H1 (cell line): ENCODE results near the gene MFRP. TPM values are rescaled to one million over a fixed set of nuclear protein-coding genes. Genes with fewer than 3 reads are reported as not detected.
A peak's percentile ranks its signal among the peaks of the same experiment; 100 is the strongest.

Source experiments
- TAF1 ChIP-seq: IDR thresholded peaks from 2 replicates; pipeline ENCODE4 v1.6.1; 2011; ENCODE audit warnings: mild to moderate bottlenecking, low read depth, low read length
- polyA plus RNA-seq, 7 experiments: library from polyadenylated mRNA; depleted of rRNA in 3 of 7; stranded (reverse) in 5 of 7; unstranded in 2 of 7; fragments of >200 nt in 5 of 7; fragments of 200-250 nt in 2 of 7; gene quantifications; 1 replicate in 5 of 7; 2 replicates in 1 of 7; 4 replicates in 1 of 7; pipeline versions ENCODE4 v1.2.1 to v1.2.3, GENCODE V29; 2011 to 2013; ENCODE audit warnings: missing spikeins in 2 of 7, mixed read lengths in 2 of 7
- total RNA-seq: library from RNA; stranded (reverse); fragmentation: NEBNext Ultra II Directional; extraction: Animal tissue kit (Norgen Biotek cat#: 25700); gene quantifications from 2 replicates; pipeline ENCODE4 v1.2.1, GENCODE V29; 2021
- TF ChIP-seq, protein P1 (sequence below), 3 experiments: IDR thresholded peaks; 1 replicate in 2 of 3; 2 replicates in 1 of 3; pipeline versions ENCODE4 v1.5.1 to v1.6.1; 2011; ENCODE audit warnings: low read length in 3 of 3, mild to moderate bottlenecking in 3 of 3, inconsistent platforms in 2 of 3, low read depth in 1 of 3, moderate library complexity in 1 of 3; ENCODE audit not compliant: insufficient read depth in 1 of 3; ENCODE audit errors: control extremely low read depth in 1 of 3

The MFRP gene
- total and polyA plus RNA-seq, 2 of the 8 experiments (the other 6 are each of a cell fraction or from before 2014, with no cell fraction given): 0.02 TPM; not detected in 1

DNA sequence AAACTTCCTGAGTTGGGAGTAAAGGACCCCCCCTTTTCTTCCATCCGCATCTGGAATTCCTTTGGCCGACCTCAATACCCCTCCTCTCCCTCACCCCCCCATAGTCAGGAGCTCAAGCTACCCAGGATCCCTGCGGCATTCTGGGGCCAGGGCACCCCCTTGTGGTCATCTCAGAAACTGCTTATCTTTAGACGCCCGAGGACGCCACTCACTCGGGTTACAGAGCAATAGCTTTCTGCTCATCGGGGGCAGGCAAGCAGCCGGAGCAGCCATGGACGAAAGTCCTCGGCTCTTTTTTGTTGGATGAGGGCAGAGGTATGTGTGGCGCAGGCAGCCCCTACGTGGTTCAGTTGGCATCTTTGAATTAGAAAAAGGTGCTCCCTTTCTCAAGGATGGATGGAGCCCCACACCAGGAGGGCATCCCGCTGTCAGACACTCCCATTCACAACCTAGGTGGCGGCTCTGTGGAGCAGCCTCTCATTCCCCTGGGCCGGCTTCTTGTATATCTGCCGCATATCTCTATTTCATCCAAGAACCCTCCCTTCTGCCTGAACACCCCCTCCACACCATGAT lies 8.1 kb downstream of the MFRP start (continued):
- TF ChIP-seq, protein P1, sequence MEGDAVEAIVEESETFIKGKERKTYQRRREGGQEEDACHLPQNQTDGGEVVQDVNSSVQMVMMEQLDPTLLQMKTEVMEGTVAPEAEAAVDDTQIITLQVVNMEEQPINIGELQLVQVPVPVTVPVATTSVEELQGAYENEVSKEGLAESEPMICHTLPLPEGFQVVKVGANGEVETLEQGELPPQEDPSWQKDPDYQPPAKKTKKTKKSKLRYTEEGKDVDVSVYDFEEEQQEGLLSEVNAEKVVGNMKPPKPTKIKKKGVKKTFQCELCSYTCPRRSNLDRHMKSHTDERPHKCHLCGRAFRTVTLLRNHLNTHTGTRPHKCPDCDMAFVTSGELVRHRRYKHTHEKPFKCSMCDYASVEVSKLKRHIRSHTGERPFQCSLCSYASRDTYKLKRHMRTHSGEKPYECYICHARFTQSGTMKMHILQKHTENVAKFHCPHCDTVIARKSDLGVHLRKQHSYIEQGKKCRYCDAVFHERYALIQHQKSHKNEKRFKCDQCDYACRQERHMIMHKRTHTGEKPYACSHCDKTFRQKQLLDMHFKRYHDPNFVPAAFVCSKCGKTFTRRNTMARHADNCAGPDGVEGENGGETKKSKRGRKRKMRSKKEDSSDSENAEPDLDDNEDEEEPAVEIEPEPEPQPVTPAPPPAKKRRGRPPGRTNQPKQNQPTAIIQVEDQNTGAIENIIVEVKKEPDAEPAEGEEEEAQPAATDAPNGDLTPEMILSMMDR (IDR thresholded peaks at IDR 0.05; ENCODE audit: control extremely low read depth in 1 of 3, insufficient read depth in 1 of 3, low read depth in 1 of 3, low read length in 3 of 3): peak in 2 of 3 experiments; percentile 85 to 89; a peak in 3 of 4 replicates
- TF ChIP-seq TAF1: no peak
- TF ChIP-seq, all 59 proteins: peak for 9
